HuH-7.5 (cell line): Measurements from ENCODE around the gene SERPINA12.
"Not testable (repeated sequence)": the region's sequence is repeated elsewhere in the genome, so short reads cannot be mapped to it uniquely, and the experiment has no call there.

Experiments
- DNase-seq: peaks from one replicate; pipeline ENCODE4 v3.0.0; 2011; ENCODE audit warnings: low spot score

SERPINA12 gene

GRCh38 chr14:94486883-94487282 is 22.4 kb downstream of the SERPINA12 start:
- DNase-seq = no peak

GRCh38 chr14:94485944-94486841 is 23.1 kb downstream of the SERPINA12 start:
- DNase-seq = peak; percentile 71

- DNase-seq = no peak
Observed at GRCh38 chr14:94484481-94484880, 24.8 kb downstream of the SERPINA12 start.

GRCh38 chr14:94483729-94484275 is 25.5 kb downstream of the SERPINA12 start:
- DNase-seq = no peak

GRCh38 chr14:94483071-94483451 is 26.2 kb downstream of the SERPINA12 start:
- DNase-seq = no peak

GRCh38 chr14:94482132-94483070 is 26.9 kb downstream of the SERPINA12 start:
- not testable (repeated sequence) for DNase-seq

GRCh38 chr14:94481468-94482131 is 27.7 kb downstream of the SERPINA12 start:
- no peak for DNase-seq

- DNase-seq = no peak
Observed at GRCh38 chr14:94480809-94481208, 28.5 kb downstream of the SERPINA12 start.

GRCh38 chr14:94478420-94478819 is 30.8 kb downstream of the SERPINA12 start:
- no peak for DNase-seq

GRCh38 chr14:94476023-94476422 is 33.2 kb downstream of the SERPINA12 start, which contains the start of gene SERPINA9:
TSS of gene SERPINA9 (minus strand) at chr14:94476197. CDS start at chr14:94469840, 6,357 bp downstream.
- DNase-seq = no peak

- DNase-seq = no peak
Observed at GRCh38 chr14:94474581-94475031, 34.7 kb downstream of the SERPINA12 start.

GRCh38 chr14:94473666-94474410 is 35.4 kb downstream of the SERPINA12 start:
- DNase-seq = no peak

GRCh38 chr14:94472842-94473241 is 36.4 kb downstream of the SERPINA12 start:
- no peak for DNase-seq

- no peak for DNase-seq
Observed at GRCh38 chr14:94471045-94471444, 38.2 kb downstream of the SERPINA12 start.

GRCh38 chr14:94470311-94470710 is 39.0 kb downstream of the SERPINA12 start:
- no peak for DNase-seq

- no peak for DNase-seq
Observed at GRCh38 chr14:94469261-94469660, 40.0 kb downstream of the SERPINA12 start.

GRCh38 chr14:94467728-94468520 is 41.3 kb downstream of the SERPINA12 start:
- no peak for DNase-seq

GRCh38 chr14:94466706-94467370 is 42.4 kb downstream of the SERPINA12 start:
- DNase-seq = no peak

- DNase-seq = no peak
Observed at GRCh38 chr14:94465042-94465441, 44.2 kb downstream of the SERPINA12 start.

GRCh38 chr14:94464290-94464689 is 45.0 kb downstream of the SERPINA12 start:
- DNase-seq = no peak
